LNCaP clone FGC (cell line): ENCODE measurements around the gene DOK6.

Experiments used
- DNase-seq: peaks from one replicate; pipeline ENCODE4 v3.0.0-alpha.2; 2011; ENCODE audit warnings: low read depth
- H3K4me3 ChIP-seq: 2 replicates; pipeline ENCODE4 v1.5.1; 2011; ENCODE audit warnings: mild to moderate bottlenecking, low read depth, low read length, control low read depth
- CTCF ChIP-seq: IDR thresholded peaks from 2 replicates; pipeline ENCODE4 v1.5.1; 2012; ENCODE audit warnings: mild to moderate bottlenecking; ENCODE audit not compliant: control insufficient read depth, insufficient read depth; ENCODE audit errors: extremely low read depth

The DOK6 gene

GRCh38 chr18:69597561-69597960, 196.9 kb downstream of the DOK6 start:
- no peak for TF ChIP-seq CTCF
- no peak for DNase-seq
- H3K4me3 ChIP-seq, result no peak overlapping the region

- DNase-seq, result no peak
- H3K4me3 ChIP-seq, result no peak overlapping the region
- no peak for TF ChIP-seq CTCF
These were observed 198.7 kb downstream of the DOK6 start for GRCh38 chr18:69599377-69599776.

GRCh38 chr18:69612242-69612641, 211.6 kb downstream of the DOK6 start:
- DNase-seq, result no peak
- no peak for TF ChIP-seq CTCF
- no peak overlapping the region for H3K4me3 ChIP-seq

- no peak for DNase-seq
- H3K4me3 ChIP-seq, result no peak overlapping the region
- no peak for TF ChIP-seq CTCF
These were observed 215.4 kb downstream of the DOK6 start for GRCh38 chr18:69616114-69616513.

- no peak for TF ChIP-seq CTCF
- H3K4me3 ChIP-seq, result no peak overlapping the region
- no peak for DNase-seq
These were observed 216.7 kb downstream of the DOK6 start for GRCh38 chr18:69617408-69617807.

GRCh38 chr18:69617888-69618287, 217.2 kb downstream of the DOK6 start:
- no peak for DNase-seq
- H3K4me3 ChIP-seq, result no peak overlapping the region
- TF ChIP-seq CTCF, result no peak

- no peak for DNase-seq
- H3K4me3 ChIP-seq, result no peak overlapping the region
- no peak for TF ChIP-seq CTCF
These were observed 221.5 kb downstream of the DOK6 start for GRCh38 chr18:69622184-69622583.
